Neuronal stem cell (in vitro differentiated cells): ENCODE measurements around the gene ORAI3.

Experiments
- DNase-seq: peaks from one replicate; pipeline ENCODE4 v3.0.0-alpha.2; 2013; ENCODE audit warnings: low spot score
- H2AFZ ChIP-seq: one replicate; pipeline ENCODE4 v1.6.1; 2013; ENCODE audit warnings: mild to moderate bottlenecking, low read length, inconsistent platforms
- H2AK5ac ChIP-seq: 2 replicates; pipeline ENCODE4 v1.6.1; 2013; ENCODE audit warnings: low read depth, mild to moderate bottlenecking, inconsistent platforms, low read length, moderate library complexity, mixed read lengths
- H2BK120ac ChIP-seq: 2 replicates; pipeline ENCODE4 v1.6.1; 2013; ENCODE audit warnings: low read depth, mild to moderate bottlenecking, inconsistent platforms, low read length, moderate library complexity, mixed read lengths
- H2BK12ac ChIP-seq: one replicate; pipeline ENCODE4 v1.6.1; 2013; ENCODE audit warnings: low read length, inconsistent platforms
- H2BK15ac ChIP-seq: 2 replicates; pipeline ENCODE4 v1.6.1; 2013; ENCODE audit warnings: mild to moderate bottlenecking, low read length, inconsistent platforms, mixed read lengths
- H2BK5ac ChIP-seq: one replicate; pipeline ENCODE4 v1.6.1; 2013; ENCODE audit warnings: inconsistent platforms, mild to moderate bottlenecking, low read length, moderate library complexity
- H3K14ac ChIP-seq: one replicate; pipeline ENCODE4 v1.6.1; 2013; ENCODE audit warnings: low read length, inconsistent platforms
- H3K18ac ChIP-seq: 2 replicates; pipeline ENCODE4 v1.6.1; 2013; ENCODE audit warnings: low read length, inconsistent platforms
- H3K23ac ChIP-seq: 2 replicates; pipeline ENCODE4 v1.6.1; 2013; ENCODE audit warnings: low read depth, mild to moderate bottlenecking, mixed read lengths, low read length, inconsistent platforms; ENCODE audit not compliant: poor library complexity
- H3K27ac ChIP-seq: replicated peaks from 3 replicates; pipeline ENCODE4 v1.5.1; 2013; ENCODE audit warnings: low read length, inconsistent platforms
- H3K27me3 ChIP-seq, 3 experiments: 2 replicates each; pipeline ENCODE4 v1.6.1; 2013; ENCODE audit warnings: low read length in 3 of 3, mild to moderate bottlenecking in 2 of 3, inconsistent platforms in 1 of 3, low read depth in 1 of 3, mixed read lengths in 1 of 3, moderate library complexity in 1 of 3; ENCODE audit not compliant: control insufficient read depth in 3 of 3, insufficient read depth in 3 of 3
- H3K36me3 ChIP-seq, 2 donors: replicated peaks in 1 of 2; 2 replicates each; pipeline ENCODE4 v1.6.1; 2013; ENCODE audit warnings: low read length in 2 of 2; ENCODE audit not compliant: control insufficient read depth in 2 of 2, insufficient read depth in 2 of 2
- H3K4ac ChIP-seq: 2 replicates; pipeline ENCODE4 v1.6.1; 2013; ENCODE audit warnings: inconsistent platforms, mild to moderate bottlenecking, low read length, moderate library complexity
- H3K4me1 ChIP-seq, 2 donors: 1 replicate in 1 of 2; 2 replicates in 1 of 2; pipeline ENCODE4 v1.6.1; 2013; ENCODE audit warnings: low read length in 2 of 2, low read depth in 1 of 2; ENCODE audit not compliant: control insufficient read depth in 2 of 2, insufficient read depth in 1 of 2
- H3K4me2 ChIP-seq: one replicate; pipeline ENCODE4 v1.6.1; 2013; ENCODE audit warnings: mild to moderate bottlenecking, low read length, inconsistent platforms; ENCODE audit not compliant: insufficient read depth, poor library complexity, severe bottlenecking
- H3K4me3 ChIP-seq, 2 donors: 2 replicates each; pipeline ENCODE4 v1.5.1; 2013; ENCODE audit warnings: low read length in 2 of 2, mild to moderate bottlenecking in 2 of 2, inconsistent platforms in 1 of 2, moderate library complexity in 1 of 2
- H3K79me1 ChIP-seq: one replicate; pipeline ENCODE4 v1.6.1; 2013; ENCODE audit warnings: low read depth, mild to moderate bottlenecking, inconsistent platforms, low read length, moderate library complexity
- H3K9ac ChIP-seq: one replicate; pipeline ENCODE4 v1.6.1; 2013; ENCODE audit warnings: mild to moderate bottlenecking, low read depth, low read length, inconsistent platforms; ENCODE audit not compliant: poor library complexity
- H3K9me3 ChIP-seq, 2 donors: replicated peaks in 1 of 2; 2 replicates each; pipeline versions ENCODE3 to v1.6.1; 2013; ENCODE audit warnings: low read length in 2 of 2, mild to moderate bottlenecking in 2 of 2, inconsistent platforms in 1 of 2, low read depth in 1 of 2, mixed read lengths in 1 of 2, moderate library complexity in 1 of 2; ENCODE audit not compliant: control insufficient read depth in 2 of 2, insufficient read depth in 1 of 2
- H4K8ac ChIP-seq: one replicate; pipeline ENCODE4 v1.6.1; 2013; ENCODE audit warnings: low read depth, mild to moderate bottlenecking, inconsistent platforms, low read length, moderate library complexity
- H4K91ac ChIP-seq: one replicate; pipeline ENCODE4 v1.6.1; 2013; ENCODE audit warnings: low read length, low read depth, mild to moderate bottlenecking, inconsistent platforms; ENCODE audit not compliant: poor library complexity
- WGBS, 2 donors: extraction: QIAGEN DNeasy Blood & Tissue Kit; methylation state at CpG; one replicate each; pipeline ENCODE4 v1.1.7; 2013; ENCODE audit warnings: missing lambda C conversion rate in 2 of 2, mixed read lengths in 1 of 2; ENCODE audit not compliant: insufficient read length in 2 of 2, insufficient replicate concordance in 1 of 2; ENCODE audit errors: extremely low coverage in 2 of 2; 5-methylcytosine and 5-hydroxymethylcytosine counted together

Gene ORAI3

DNA sequence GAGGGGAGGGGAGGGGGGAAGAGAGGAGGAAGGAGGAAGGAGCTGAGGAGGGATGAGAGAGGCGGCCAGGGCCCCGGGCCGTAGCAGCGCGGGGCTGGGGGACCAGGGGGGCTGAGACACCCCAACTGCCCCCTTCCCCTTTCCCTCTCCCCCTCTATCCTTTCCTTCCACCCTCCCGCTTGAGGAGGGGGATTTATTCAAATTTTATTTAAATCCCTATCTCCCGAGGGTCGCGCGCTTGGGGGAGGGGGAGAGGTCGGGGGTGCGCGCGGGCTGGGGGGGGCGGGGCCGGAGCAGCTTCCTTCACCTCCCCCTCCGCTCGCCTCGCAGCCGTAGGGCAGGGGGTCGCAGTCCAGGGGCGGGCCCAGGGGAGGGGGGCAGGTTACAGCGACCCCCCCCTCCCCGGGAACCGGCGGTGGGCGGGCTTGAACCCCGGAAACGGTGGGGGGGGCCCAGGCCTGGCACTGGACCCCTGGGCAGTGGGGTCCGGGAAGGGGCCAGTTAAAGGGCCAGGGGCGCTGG lies 25.3 kb upstream of the ORAI3 start, which contains the start of gene FBXL19:
Gene FBXL19, plus strand, starts transcription at position 19 of the 522 bp plus-strand sequence. CDS start 2,183 bp downstream, outside the sequence.
- DNase-seq, result peak; percentile 85
- Histone ChIP-seq H2BK12ac (no peak within 1 kb of the TSS), H3K14ac (no peak within 1 kb of the TSS), H4K91ac (peak within 1 kb of the TSS; percentile 12), H2AFZ (peak within 1 kb of the TSS; percentile 89), H3K4me1 (peaks cover 7 to 8% of the 10 kb centered on the region in 2 donors), H3K36me3 (peaks cover 17 to 33% of the 10 kb centered on the region in 2 donors), H3K4me2 (peak within 1 kb of the TSS; percentile 72), H4K8ac (no peak within 1 kb of the TSS), H3K4me3 (peak within 1 kb of the TSS; percentile 76 to 93), H3K79me1 (peaks cover 8% of the 10 kb centered on the region), H3K4ac (peak within 1 kb of the TSS; percentile 81), H3K23ac (peak within 1 kb of the TSS; percentile 40), H2AK5ac (peak within 1 kb of the TSS; percentile 89), H2BK15ac (peak within 1 kb of the TSS; percentile 61), H2BK120ac (no peak within 1 kb of the TSS), H3K9me3 (no peaks in the 10 kb centered on the region), H3K27me3 (no peaks in the 10 kb centered on the region), H3K18ac (peak within 1 kb of the TSS; percentile 97), H3K27ac (peak within 1 kb of the TSS; percentile 82), H2BK5ac (peak within 1 kb of the TSS; percentile 84), H3K9ac (peak within 1 kb of the TSS; percentile 93)
- WGBS, 2 donors, result no CpG with 5 or more reads among the region's 31 CpGs

DNA sequence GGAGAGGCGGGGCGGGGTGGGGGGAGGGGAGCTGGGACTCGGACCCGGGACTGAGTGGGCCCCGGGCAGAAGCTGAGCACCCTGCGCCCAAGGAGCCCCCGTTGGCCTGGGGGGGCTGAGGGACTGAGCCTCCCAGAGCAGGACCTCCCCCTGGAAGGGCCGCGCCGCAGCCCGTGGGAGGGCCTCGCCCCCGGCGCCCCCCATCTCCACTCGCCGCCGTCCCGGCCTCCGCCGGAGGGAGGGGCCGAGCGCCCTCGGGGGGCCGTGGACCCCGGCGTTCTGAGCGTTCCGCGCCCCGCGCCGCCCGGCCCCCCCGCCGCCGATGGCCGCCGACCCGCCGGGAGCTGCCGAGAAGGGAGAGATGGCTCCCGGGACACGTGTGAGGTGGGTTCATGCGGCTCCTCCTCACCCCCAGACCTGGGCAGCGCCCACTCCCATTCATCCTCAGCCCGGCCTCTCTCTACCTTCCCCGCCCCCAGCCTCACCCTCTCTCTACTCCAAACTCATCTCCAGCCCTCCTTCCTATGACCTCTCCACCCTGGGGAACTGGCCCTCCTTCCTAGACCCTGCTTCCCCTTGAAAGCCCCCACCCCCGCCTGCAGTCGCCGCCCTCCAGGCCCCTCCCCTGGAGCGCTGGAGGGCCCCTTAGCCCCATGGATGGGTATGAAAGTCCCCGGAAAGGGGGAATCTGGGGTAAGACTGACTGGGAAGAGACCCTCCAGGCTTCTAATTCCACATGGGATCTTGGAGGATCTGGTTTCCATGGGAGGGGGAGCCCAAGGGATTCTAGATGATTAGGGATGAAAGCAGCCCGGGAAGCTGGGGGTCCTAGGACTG lies 24.6 kb upstream of the ORAI3 start:
- H3K14ac ChIP-seq, result no peak overlapping the region
- peak overlapping the region; percentile 89 for H2AK5ac ChIP-seq
- H3K27ac ChIP-seq, result peak overlapping the region; percentile 79
- peak overlapping the region; percentile 72 for H3K4me2 ChIP-seq
- H3K4me1 ChIP-seq, result peaks cover 7 to 8% of the 10 kb centered on the region in 2 donors
- H3K79me1 ChIP-seq, result peaks cover 8% of the 10 kb centered on the region
- H2AFZ ChIP-seq, result peak overlapping the region; percentile 89
- H3K9me3 ChIP-seq, result no peaks in the 10 kb centered on the region
- H3K4ac ChIP-seq, result no peak overlapping the region
- peak overlapping the region; percentile 97 for H3K18ac ChIP-seq
- H3K27me3 ChIP-seq, result no peaks in the 10 kb centered on the region
- H4K91ac ChIP-seq, result no peak overlapping the region
- H2BK12ac ChIP-seq, result no peak overlapping the region
- peaks cover 23 to 37% of the 10 kb centered on the region in 2 donors for H3K36me3 ChIP-seq
- peak overlapping the region; percentile 61 for H2BK15ac ChIP-seq
- WGBS, 2 donors, result no CpG with 5 or more reads among the region's 53 CpGs
- H4K8ac ChIP-seq, result no peak overlapping the region
- no peak overlapping the region for H3K23ac ChIP-seq
- peak overlapping the region; percentile 93 for H3K9ac ChIP-seq
- DNase-seq, result peak; percentile 26
- peak overlapping the region; percentile 76 to 93 for H3K4me3 ChIP-seq
- H2BK120ac ChIP-seq, result no peak overlapping the region
- H2BK5ac ChIP-seq, result peak overlapping the region; percentile 84

DNA sequence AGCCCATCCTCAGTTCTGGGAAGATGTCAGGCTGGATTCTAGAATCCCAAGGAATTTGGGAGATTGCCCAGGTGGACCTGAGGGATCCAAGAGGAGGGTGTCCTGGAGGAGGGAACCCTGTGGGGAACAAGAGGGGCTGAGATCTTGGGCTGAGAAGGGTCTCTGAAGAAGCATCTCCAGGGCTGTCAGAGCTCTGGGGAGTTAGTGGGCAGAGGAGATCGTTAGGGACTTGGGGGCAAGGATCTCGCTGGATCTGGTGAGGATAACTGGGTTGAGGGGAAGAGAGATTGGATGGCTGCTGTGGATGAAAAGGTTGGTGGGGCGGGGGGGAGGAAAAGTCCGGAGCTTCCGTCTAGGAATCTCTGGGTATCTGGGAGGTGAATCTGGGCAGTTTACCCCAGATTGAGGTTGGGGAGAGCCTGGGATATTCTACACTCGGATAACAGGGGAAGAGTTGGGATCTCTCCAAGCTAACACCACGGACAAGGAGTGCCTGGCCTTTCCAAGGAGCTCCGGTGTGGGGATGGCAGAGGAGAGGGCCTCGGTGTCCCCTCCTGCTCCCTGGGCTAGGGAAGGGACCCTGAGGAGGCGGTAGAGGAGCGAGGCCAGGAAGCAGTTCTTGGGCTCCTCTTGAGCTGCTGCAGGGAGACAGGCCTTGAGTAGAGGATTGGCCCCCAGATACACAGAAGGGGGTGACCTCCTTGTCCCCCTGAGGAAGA lies 23.8 kb upstream of the ORAI3 start:
- Histone ChIP-seq H2BK5ac (peak overlapping the region; percentile 40), H4K91ac (no peak overlapping the region), H3K27ac (no peak overlapping the region), H2AFZ (no peak overlapping the region), H3K36me3 (peaks cover 28 to 42% of the 10 kb centered on the region in 2 donors), H2BK12ac (no peak overlapping the region), H3K23ac (no peak overlapping the region), H2BK120ac (no peak overlapping the region), H3K9ac (peak overlapping the region; percentile 55), H3K18ac (no peak overlapping the region), H3K14ac (no peak overlapping the region), H3K4me3 (peak overlapping the region; percentile 76 to 93), H3K4ac (no peak overlapping the region), H4K8ac (no peak overlapping the region), H3K4me1 (peaks cover 7 to 8% of the 10 kb centered on the region in 2 donors), H3K9me3 (no peaks in the 10 kb centered on the region), H3K4me2 (peak overlapping the region; percentile 72), H2AK5ac (no peak overlapping the region), H2BK15ac (peak overlapping the region; percentile 38), H3K79me1 (peaks cover 10% of the 10 kb centered on the region), H3K27me3 (no peaks in the 10 kb centered on the region)
- WGBS, 2 donors, result no CpG with 5 or more reads among the region's 11 CpGs
- DNase-seq, result no peak
